Medulla oblongata (tissue), 1 donor: ENCODE results near the gene CACNA2D2.
A peak's percentile ranks its signal among the peaks of the same experiment; 100 is the strongest.

Experiments
- DNase-seq: peaks from one replicate; pipeline ENCODE4 v3.0.0-alpha.2; 2015; ENCODE audit errors: extremely low spot score

Gene CACNA2D2

DNA sequence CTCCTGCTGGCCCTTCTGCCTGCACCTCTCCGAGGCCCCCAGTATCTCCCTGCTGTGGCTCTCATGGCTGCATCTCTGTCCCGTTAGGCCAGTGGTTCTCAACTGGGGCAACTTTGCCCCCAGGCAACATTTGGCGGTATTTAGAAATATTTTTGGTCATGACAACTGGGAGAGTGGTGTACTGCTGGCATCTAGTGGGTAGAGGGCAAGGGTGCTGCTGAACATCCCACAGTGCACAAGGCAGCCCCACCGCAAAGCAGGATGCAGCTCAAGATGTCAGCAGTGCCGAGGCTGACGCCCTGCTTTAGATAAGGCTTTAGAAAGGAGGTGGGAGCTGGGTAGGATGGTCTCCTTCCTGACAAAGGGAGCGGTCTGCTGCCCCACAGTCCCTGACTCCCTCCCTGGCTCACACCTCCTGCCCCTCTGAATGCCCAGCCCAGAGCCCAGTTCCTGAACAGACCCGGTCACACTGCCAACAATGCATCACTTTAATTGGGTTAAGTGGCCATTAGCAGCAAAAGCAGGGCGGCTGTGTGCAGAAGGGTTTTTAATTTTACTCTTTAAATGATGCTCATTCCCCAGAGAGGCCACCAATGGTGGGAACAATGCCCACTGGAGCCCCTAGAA is 75.3 kb downstream of the CACNA2D2 start:
- no peak for DNase-seq

DNA sequence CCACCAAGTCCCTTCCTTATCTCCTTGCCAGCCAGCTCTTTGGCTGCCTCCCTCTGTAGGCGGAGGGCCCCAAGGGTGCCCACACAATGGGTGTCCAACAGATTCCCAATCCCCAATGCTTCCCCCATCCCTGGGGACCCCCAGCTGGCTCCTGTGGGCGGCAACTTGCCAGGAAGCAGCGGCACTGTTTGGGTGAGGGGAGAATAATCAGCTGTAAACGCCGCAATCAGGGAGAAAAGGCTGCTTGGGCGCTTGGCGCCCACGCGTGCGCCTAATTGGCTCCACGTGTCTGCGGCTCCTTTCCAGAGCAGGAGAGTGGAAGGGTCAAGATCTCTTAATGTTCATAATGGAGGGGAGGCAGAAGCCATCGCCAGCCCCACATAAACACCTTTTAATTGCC is 76.2 kb downstream of the CACNA2D2 start:
- DNase-seq = no peak

DNA sequence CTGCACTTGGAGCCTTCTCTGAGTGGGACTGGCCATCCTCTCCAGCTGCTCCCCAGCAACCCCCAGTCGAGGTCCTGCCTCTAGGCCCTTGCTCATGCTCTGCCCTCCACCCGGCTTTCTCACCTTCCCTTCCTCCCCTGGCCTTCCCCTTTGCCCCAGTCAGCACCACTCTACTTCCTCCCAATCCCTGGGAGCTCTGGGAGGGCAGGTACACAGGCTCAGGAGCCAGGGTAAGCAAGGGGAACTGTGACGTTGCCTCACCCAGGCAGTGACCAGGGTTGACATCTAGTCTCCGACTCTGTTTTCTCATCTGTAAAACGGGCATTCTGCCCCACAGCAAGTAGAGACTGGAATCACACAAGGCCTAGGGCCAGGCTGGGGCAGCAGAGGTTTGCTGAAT is 77.5 kb downstream of the CACNA2D2 start:
- DNase-seq = no peak

DNA sequence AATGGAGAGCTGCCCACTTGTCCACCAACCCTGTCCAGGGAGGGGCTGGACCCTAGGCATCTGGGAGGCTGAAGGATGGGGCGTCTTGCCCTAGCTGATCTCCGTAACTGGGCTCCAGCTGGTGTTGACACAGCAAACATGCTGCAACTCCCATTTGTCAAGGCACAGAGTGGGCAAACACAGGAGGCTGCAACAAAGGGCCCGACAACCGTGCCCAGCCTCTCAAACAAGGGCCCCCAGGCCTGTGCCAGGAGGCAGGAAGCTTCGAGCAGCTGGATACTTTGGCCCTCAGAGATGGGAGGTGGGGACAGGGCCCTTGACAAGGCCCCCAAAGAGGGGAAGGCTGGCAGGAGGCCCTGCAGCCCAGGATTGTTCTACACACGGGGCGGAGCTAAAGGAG is 79.9 kb downstream of the CACNA2D2 start:
- DNase-seq = peak; percentile 20

DNA sequence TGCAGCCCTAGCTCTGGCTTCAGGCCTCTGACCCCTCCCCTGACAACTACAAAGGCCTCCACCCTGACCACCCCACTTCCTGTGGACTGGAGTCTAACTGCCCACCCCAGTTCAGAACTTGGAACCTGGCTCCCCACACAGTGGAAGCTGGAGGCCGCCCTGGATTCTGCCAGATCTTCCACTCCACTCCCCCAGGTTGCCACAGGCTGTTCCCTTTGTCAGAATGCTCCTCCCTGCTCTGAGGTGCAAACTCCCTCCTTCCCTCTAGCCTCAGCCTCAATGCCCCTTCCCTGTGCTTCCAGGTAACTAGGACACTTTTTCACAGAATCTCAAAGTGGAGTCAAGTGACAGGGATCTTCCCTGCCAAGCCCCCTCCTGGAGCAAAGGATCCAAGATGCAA is 81.3 kb downstream of the CACNA2D2 start:
- DNase-seq = no peak

DNA sequence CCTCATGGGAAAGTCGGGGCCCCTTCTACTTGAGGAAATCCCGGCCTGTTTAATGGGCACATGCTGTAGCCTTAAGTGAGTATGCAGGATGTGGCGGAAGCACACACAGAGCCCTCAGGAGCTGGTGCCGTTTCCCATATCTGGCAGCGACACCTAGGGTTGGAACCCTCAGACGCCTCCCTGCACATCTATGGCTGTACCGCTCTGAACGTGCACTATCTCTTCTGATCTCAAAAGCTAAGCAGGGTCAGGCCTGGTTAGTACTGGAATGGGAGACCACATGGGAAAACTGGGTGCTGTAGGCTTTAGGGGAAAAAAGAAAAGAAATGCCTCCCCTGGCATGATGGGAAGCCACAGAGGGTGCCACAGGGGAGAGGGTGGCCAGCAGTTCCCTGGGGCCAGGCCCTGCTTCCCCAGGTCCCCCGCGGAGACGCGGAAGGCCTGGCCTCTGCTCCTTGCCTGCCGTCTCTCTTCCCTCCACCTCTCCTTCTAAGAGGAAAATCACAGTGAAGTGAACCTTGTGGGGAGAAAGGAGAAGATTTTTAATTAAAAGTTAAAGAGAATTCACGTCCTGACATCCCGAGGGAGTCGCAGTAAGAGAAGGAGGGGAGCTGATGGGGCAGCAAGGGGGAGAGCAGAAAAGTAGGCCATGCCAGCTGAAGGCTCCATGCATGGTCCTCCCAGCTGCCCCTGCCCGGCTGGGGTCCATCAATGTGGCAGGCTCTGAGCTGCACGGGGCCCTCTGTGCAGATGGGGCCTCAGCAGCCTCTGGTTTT is 83.7 kb downstream of the CACNA2D2 start:
- DNase-seq = no peak

DNA sequence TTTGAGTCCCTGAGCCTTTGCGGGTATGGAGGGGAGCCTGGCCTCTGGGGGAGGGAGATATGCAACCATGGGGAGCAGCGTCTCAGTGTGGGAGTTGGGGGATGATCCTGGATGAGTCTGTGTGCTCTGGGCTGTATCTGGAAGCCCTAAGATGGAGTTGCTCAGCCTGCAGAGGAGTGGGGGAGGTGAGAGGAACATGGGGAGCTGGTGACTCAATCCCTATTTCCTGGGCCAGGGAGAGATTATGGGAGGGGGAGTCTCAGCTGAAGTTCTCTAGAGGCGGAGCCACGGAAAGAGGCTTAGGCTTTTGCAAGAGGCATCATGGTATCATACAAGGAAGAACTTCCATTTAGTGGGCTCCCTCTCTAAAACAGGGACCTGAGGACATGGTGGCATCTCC is 84.6 kb downstream of the CACNA2D2 start:
- DNase-seq = no peak

DNA sequence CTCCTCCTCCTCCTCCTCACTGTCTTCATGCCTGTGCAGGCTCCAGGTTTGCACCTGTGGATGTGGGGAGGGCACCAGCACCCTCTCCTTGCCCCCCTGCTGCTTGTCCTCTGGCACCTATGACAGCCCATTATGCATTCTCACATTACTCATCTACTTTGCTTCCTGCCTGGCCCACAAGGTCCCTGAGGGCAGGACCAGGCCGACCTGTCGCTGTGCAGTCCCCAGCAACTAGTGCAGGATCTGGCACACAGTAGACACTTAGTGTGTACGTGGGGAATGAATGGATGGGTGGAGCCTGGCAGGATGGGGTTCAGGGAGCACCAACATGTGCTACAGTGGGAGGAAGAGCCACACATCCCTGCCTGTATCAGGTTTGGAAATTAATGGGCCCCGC is 85.8 kb downstream of the CACNA2D2 start:
- DNase-seq = no peak

DNA sequence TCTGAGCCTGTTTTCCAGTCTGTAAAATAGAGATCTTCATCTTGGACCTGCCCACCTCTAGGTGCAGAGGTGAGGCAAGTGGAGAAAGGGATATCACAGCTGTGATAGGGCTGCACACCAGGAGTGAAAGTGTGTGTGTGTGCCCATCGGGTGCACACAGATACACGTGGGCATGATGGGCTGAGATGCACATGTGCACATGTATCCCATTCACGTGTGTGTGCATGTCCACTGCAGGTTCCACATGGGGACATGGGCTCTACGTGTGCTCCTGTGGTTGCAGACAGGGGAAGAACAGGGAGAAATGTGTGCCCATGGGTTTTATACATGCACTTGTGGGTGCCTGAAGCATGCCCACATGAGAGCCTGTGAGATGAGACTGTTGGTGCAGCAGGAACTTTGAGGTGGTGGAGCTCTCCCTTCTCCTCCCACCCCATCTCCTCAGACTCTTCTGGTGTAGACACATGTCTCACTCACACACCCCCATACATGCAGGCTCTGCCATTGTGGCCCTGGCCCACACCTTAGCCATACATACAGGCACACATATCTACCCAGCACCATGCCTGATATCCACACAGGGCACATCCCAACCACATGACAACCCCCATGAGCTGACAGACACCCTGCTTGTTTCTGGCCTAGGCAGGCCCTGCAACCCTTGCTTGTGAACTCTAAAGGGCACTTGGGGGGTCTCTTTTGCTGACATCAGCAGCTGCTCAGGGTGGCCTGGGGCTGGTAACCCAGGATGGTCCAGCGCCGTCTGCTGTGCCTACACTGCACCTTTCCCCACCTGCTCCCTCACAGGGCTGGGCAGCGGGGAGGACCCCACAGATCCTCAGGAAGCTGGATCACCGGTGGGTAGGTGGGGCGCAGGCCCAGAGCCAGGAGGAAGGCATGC is 86.4 kb downstream of the CACNA2D2 start:
- no peak for DNase-seq

DNA sequence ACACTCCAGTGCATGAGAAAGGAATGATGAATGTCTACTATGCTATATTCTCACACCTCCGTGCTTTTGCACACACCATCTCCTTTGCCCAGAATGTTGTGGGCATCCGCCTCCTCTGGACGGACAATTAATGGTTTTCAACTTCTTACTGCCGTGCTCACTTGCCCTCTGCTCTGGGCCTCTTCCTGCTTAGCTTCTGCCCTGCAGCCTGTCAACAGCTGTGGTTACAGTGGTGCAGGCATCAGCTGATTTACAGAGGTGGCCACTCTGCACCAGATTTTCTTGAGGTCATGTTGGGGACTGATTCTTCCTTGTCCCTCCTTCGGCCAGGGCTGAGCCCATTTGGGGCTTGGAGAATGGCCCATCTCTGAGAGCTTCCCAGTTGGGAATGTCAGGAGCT is 87.6 kb downstream of the CACNA2D2 start:
- no peak for DNase-seq

DNA sequence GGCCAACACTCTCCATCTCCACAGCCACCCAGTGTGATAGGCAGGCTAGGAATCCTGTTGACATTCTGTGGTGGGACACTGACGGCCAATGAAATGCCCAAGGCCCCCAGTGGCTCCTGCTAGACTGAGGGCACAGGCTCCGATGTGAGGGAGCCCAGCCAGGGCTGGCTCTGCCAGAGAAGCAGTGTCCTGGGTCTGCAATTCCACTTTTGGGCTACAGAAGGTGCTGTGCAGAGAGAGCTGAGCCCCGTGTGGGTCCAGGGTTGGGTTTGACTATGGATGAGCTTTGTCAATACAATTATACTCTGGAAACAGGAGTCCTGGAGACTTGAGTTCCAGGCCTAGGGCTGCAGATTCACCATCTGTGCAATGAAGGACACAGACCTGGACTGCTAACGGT is 88.4 kb downstream of the CACNA2D2 start:
- no peak for DNase-seq

DNA sequence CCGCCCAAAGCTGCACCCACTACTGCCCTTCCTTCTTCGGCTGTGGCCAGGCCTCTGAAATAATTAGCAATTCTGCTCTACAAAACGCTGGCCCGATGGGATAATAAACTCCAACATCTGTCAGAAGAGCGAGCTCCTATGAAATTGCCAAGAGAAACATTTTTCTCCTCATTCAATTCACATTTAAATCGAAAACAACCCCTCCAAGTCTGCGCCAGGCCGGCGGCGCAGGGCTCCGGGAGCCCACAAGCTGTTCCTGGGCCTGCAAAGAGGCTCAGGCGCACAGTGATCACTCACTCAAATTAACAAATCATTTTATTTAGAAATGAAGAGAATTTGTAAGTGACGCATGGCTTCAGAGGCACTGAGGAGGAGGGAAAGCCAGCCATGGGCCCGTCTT is 88.8 kb downstream of the CACNA2D2 start:
- no peak for DNase-seq

DNA sequence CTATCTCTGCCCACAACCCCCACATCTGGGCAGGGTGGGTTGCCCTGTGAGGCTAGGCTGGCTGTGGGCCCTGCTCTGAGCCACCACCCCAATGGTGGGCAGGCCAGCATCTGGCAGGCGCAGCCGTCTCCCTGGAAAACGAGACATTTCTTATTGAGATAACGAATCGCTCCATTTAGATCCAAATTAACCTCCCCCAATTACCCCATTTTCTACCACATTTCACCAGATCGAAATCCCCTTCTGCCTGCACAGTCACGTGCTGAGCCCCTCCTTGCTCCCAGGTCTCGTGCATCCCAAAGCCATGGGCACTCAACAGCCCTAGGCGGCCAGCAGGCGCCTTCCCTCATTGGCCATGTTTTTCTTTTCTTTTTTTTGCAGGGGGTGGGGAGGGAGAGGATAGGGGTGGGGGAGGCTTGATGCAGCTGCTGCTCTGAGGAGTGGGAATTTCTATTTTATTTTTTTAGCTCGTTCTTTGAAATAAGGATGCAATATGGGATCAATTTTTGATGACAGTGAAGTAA is 91.1 kb downstream of the CACNA2D2 start:
- no peak for DNase-seq

DNA sequence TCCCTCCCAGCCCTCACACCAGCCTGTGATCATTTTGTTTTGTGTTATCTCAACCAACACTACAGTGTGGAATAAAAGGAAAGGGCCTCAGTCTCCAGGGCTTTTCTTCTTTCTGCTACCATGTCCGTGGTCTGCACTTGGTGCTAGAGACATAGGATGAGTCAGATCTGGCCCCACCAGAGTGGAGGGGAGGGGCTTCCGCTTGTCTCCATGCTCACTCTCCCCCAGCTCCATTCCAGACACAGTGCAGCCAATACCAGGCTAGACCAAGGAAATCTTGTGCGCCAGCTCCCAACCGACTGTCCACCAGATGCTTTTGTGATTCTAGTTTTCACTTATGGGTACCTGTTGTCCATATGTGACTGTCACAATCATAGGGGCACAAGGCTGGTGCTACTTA is 92.2 kb downstream of the CACNA2D2 start:
- no peak for DNase-seq

DNA sequence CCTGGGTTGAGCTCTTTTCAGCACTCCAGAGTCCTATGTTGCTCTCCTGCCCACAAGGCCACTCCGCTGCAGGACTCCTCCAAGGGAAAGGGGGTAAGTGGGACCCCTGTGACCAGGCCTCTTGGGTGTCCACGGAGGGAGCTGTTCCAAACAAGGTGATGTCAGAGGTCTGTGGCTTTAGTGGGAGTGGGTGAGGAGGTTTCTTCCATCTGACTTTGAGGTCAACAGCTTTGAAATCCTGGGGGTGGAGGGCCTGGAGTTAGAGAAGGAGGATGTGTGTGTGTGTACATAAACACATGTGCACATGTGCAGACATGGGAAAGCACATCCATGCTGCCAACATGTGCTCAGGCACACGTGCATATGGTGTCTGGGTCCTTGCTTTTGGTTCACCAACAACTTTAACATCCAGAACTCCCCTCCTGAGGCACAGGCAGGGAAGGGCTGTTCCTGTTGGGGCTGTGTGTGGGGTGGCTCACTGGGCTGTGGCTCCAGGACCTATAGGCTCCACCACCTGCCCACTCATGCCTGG is 92.8 kb downstream of the CACNA2D2 start:
- DNase-seq = no peak

DNA sequence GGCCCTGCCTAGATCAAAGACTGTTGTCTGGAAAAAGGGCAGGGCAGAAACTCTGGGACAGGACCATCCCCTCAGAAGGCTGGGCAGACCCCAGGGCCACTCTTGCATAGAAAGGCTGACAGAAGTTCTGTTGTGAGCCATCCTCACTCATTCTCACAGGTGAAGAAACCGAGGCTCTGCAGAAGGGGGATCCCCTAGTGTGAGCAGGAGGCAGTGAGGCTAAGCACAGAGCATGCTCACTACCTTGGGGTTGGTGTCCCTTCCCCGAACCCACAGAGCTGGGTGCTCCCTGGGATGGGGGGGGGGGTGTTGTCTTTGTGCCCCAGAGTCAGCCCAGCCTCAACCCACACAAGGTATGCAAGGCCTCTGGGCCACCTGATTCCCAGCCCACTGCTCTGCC is 93.2 kb downstream of the CACNA2D2 start:
- no peak for DNase-seq

DNA sequence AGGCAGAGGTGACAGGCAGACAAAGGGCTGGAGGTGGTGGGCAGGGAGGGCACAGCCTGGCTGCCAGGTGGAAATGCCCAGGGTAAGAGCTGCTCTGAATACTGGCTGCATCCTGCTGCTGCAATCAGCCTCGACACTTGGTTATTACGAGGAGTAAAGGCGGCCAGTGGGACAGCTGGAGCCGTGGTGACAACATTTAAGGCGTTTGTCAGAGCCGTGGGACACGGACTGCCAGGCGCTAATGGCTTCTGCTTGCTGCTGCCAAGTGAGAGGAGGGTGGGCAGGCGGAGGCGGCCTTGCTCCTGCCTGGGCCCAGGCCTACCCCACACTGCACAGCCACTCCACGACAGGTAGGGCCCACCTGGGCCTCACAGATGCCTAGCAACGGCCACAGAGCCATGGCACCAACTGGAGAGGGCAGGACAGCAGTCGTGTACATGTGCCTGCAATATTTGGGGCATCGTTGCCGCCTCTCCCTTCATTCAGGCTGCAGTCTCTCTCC is 94.9 kb downstream of the CACNA2D2 start:
- DNase-seq = no peak

DNA sequence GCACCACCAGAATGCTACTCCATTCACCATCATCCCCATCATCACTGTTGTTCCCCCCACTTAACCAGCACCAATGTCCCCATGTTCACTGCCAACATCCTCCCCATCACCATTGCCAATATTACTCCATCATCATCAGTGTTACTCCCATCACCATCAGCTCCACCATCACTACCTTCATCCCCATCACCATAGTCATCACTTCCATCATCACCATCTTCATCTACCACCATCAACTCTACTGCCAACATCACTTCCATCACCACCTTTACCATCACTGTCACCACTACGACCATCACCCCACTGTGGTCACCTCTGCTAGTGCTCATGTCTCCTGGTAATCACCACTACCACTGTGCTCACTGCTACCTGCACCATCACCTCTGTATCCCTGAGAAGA is 96.9 kb downstream of the CACNA2D2 start:
- DNase-seq = no peak

DNA sequence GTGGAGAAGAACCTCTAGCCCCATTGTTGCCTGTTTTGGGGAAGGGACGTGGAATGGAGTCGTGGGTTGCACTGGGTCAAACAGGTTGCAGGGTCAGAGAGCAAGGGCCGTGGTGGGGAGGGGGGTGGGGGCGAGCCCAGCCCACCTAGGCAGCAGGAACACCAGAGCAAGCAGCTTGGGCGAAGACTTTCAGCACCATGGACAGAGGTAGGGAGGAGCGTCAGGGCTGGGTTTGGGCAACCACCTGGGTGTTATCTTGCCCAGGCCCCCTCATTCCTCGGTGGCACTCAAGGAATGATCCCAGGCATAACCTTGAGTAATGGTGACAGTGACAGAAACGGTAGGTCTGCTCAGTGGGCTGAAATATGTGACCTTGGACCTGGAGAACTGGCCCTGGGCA is 98.2 kb downstream of the CACNA2D2 start:
- DNase-seq = no peak

DNA sequence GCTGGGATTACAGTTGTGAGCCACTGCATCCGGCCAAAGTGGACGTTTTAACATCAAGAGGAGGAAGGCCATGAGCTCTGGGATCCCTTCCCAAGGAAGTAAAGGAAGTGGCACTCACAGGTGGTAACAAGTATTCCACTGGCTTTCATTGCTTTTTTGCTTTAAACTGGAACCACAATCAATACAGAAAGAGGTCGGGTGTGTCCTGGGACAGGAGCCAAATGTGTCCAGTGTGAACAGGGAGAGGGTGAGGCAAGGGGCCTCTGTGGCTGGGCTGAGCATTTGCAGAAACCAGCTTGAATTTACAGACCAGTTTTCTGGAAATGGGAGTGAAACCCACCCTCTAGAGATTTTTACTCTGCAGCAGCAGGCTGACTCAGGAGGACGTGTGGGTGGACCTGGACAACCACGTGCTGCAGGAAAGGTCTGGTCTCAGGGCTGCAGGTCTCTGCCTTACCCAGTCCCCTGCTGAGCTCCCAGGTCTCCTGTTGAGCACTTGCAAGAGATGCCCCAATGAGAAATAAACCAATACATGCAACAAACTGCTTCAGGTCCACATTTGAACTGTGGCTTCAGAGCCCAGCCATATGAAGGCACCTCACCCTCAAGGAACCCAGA is 101.3 kb downstream of the CACNA2D2 start:
- DNase-seq = no peak

DNA sequence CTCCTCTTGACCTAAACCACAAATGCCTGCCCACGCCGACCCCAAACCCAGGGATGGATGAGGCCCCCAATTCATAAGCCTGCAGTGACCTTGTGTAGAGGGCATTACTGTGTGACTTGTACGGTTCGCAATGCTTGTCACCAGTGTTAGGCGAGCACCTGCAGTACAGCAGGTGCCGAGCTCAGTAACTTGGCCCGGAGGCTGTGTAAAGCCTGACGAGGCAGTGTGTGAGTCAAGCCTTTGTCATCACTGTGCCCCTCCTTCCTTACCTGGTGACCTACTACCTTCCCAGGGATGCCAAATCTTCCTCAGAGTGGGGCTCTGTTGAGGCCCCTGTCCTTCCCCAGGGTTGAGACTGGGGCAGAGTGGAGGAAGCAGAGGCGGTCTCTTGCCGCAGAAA is 106.9 kb downstream of the CACNA2D2 start:
- no peak for DNase-seq
